ENCODE data around the gene PRPF40A.

PRPF40A gene

GRCh38 chr2:152626911-152627339 is 90.3 kb downstream of the PRPF40A start:
- Histone ChIP-seq H3K27me3 (ENCODE audit: control insufficient read depth in 5 of 5, insufficient read depth in 4 of 5, low read length in 5 of 5) (no peaks in the 10 kb centered on the region), H3K27ac (ENCODE audit: low read depth, low read length) (no peak overlapping the region), H3K4me3 (ENCODE audit: low read depth in 1 of 5, low read length in 5 of 5) (no peak overlapping the region), H3K9me3 (ENCODE audit: control insufficient read depth in 5 of 5, low read length in 5 of 5) (no peaks in the 10 kb centered on the region), H3K4me1 (ENCODE audit: control insufficient read depth in 5 of 5, insufficient read depth in 5 of 5, low read length in 5 of 5) (peaks cover 0 to 12% (median 11%) of the 10 kb centered on the region in 5 donors), H3K36me3 (ENCODE audit: control insufficient read depth in 5 of 5, insufficient read depth in 5 of 5, low read length in 5 of 5) (peaks cover 29 to 43% (median 34%) of the 10 kb centered on the region in 5 donors), H3K9ac (ENCODE audit: low read length in 5 of 5) (no peak overlapping the region)

- Histone ChIP-seq H3K27me3 (ENCODE audit: control insufficient read depth in 5 of 5, insufficient read depth in 4 of 5, low read length in 5 of 5) (no peaks in the 10 kb centered on the region), H3K4me3 (ENCODE audit: low read depth in 1 of 5, low read length in 5 of 5) (no peak overlapping the region), H3K4me1 (ENCODE audit: control insufficient read depth in 5 of 5, insufficient read depth in 5 of 5, low read length in 5 of 5) (peaks cover 0 to 18% (median 11%) of the 10 kb centered on the region in 5 donors), H3K9ac (ENCODE audit: low read length in 5 of 5) (no peak overlapping the region), H3K9me3 (ENCODE audit: control insufficient read depth in 5 of 5, low read length in 5 of 5) (no peaks in the 10 kb centered on the region), H3K27ac (ENCODE audit: low read depth, low read length) (no peak overlapping the region), H3K36me3 (ENCODE audit: control insufficient read depth in 5 of 5, insufficient read depth in 5 of 5, low read length in 5 of 5) (peaks cover 29 to 44% (median 31%) of the 10 kb centered on the region in 5 donors)
These were observed 92.5 kb downstream of the PRPF40A start for GRCh38 chr2:152624805-152625204.

- no peak overlapping the region for H3K4me3 ChIP-seq (ENCODE audit: low read depth in 1 of 5, low read length in 5 of 5)
- peaks cover 20 to 45% (median 31%) of the 10 kb centered on the region in 5 donors for H3K36me3 ChIP-seq (ENCODE audit: control insufficient read depth in 5 of 5, insufficient read depth in 5 of 5, low read length in 5 of 5)
- H3K9me3 ChIP-seq (ENCODE audit: control insufficient read depth in 5 of 5, low read length in 5 of 5), result no peaks in the 10 kb centered on the region
- H3K4me1 ChIP-seq (ENCODE audit: control insufficient read depth in 5 of 5, insufficient read depth in 5 of 5, low read length in 5 of 5), result peaks cover 0 to 18% (median 11%) of the 10 kb centered on the region in 5 donors
- H3K27me3 ChIP-seq (ENCODE audit: control insufficient read depth in 5 of 5, insufficient read depth in 4 of 5, low read length in 5 of 5), result no peaks in the 10 kb centered on the region
- no peak overlapping the region for H3K27ac ChIP-seq (ENCODE audit: low read depth, low read length)
- no peak overlapping the region for H3K9ac ChIP-seq (ENCODE audit: low read length in 5 of 5)
These were observed 93.5 kb downstream of the PRPF40A start for GRCh38 chr2:152623775-152624174.

DNA sequence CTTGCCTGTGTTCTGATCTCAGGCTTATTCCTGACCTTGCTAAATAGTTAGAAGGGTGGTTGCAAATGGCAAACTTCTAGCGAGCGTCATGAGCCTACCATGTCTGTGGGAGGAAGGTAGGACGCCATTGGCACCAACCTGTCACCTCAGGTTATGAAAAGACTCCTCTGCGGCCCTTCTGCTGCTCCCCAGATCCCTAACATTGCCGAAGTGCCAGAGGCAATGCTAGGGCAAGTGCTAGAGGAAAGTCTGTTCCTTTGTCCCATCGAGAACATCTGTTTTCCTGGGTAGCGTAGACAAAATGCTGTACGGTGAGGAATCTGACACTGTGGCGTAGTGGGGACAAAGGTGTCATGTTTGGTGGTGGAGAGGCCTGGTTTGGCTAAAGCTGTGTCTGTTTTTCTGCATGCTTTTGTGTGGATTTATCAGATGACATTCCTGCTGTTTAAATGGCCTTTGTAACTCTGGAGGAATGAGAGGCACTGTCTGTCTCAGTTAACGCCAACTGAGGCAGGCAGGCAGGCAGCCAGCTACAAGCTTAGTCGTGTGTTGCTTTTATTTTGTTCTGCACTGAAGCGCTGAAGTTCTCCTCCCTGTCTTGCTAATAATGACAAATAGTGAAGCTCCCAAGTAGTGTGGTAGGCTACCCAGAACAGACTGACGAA is 94.1 kb downstream of the PRPF40A start:
- H3K4me1 ChIP-seq (ENCODE audit: control insufficient read depth in 5 of 5, insufficient read depth in 5 of 5, low read length in 5 of 5), result peaks cover 0 to 18% (median 11%) of the 10 kb centered on the region in 5 donors

DNA sequence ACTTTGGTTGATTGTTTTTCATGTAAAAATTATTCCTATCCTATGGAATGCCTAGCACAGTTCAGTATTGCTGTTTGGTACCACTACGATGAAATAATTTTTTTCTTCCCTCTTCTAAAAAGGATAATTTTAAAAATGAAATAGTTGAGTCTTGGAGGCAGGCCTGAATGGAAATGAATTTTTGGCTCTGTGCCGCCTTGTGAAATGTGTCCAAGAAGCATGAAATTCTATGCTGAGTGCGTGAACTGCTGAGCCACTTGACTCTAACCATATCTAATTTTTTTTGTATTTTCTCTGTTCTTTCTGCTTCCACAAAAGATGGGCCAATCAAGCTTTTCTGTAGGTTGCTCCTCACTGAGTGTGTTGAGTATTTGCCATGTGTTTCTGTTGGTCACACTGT is 95.0 kb downstream of the PRPF40A start:
- Histone ChIP-seq H3K4me1 (ENCODE audit: control insufficient read depth in 5 of 5, insufficient read depth in 5 of 5, low read length in 5 of 5) (peaks cover 0 to 16% (median 11%) of the 10 kb centered on the region in 5 donors), H3K4me3 (ENCODE audit: low read depth in 1 of 5, low read length in 5 of 5) (no peak overlapping the region), H3K27ac (ENCODE audit: low read depth, low read length) (no peak overlapping the region), H3K27me3 (ENCODE audit: control insufficient read depth in 5 of 5, insufficient read depth in 4 of 5, low read length in 5 of 5) (no peaks in the 10 kb centered on the region), H3K9me3 (ENCODE audit: control insufficient read depth in 5 of 5, low read length in 5 of 5) (no peaks in the 10 kb centered on the region), H3K9ac (ENCODE audit: low read length in 5 of 5) (no peak overlapping the region), H3K36me3 (ENCODE audit: control insufficient read depth in 5 of 5, insufficient read depth in 5 of 5, low read length in 5 of 5) (peaks cover 23 to 51% (median 32%) of the 10 kb centered on the region in 5 donors)

More for the DNA sequence above, 94.1 kb downstream of the PRPF40A start:
- H3K9ac ChIP-seq (ENCODE audit: low read length in 5 of 5), result no peak overlapping the region
- peaks cover 16 to 45% (median 28%) of the 10 kb centered on the region in 5 donors for H3K36me3 ChIP-seq (ENCODE audit: control insufficient read depth in 5 of 5, insufficient read depth in 5 of 5, low read length in 5 of 5)
- no peak overlapping the region for H3K27ac ChIP-seq (ENCODE audit: low read depth, low read length)
- no peaks in the 10 kb centered on the region for H3K27me3 ChIP-seq (ENCODE audit: control insufficient read depth in 5 of 5, insufficient read depth in 4 of 5, low read length in 5 of 5)
- no peaks in the 10 kb centered on the region for H3K9me3 ChIP-seq (ENCODE audit: control insufficient read depth in 5 of 5, low read length in 5 of 5)
- H3K4me3 ChIP-seq (ENCODE audit: low read depth in 1 of 5, low read length in 5 of 5), result no peak overlapping the region

DNA sequence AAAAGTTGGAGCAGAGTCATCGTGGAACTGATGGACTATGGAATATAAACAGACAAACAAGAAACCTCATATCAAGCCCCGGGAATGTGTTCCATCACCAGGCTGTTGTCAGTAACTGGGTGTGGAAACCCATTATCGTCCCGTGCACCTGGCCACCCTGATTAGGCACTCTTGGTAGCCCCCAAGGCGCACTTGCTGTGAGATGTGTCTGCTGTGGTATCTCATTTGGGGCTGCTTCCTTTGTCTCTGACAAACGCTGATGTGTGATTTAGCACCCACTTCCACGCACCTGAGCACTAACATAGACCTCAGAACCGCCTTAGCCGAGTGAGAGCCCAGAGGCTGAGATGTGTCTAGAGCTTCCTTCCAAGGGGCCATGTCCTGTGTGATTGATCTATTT is 96.3 kb downstream of the PRPF40A start:
- Histone ChIP-seq H3K4me1 (ENCODE audit: control insufficient read depth in 5 of 5, insufficient read depth in 5 of 5, low read length in 5 of 5) (peaks cover 0 to 11% (median 9%) of the 10 kb centered on the region in 5 donors), H3K9ac (ENCODE audit: low read length in 5 of 5) (no peak overlapping the region), H3K9me3 (ENCODE audit: control insufficient read depth in 5 of 5, low read length in 5 of 5) (no peaks in the 10 kb centered on the region), H3K4me3 (ENCODE audit: low read depth in 1 of 5, low read length in 5 of 5) (no peak overlapping the region), H3K27ac (ENCODE audit: low read depth, low read length) (no peak overlapping the region), H3K36me3 (ENCODE audit: control insufficient read depth in 5 of 5, insufficient read depth in 5 of 5, low read length in 5 of 5) (peaks cover 25 to 59% (median 40%) of the 10 kb centered on the region in 5 donors), H3K27me3 (ENCODE audit: control insufficient read depth in 5 of 5, insufficient read depth in 4 of 5, low read length in 5 of 5) (no peaks in the 10 kb centered on the region)

- peaks cover 25 to 59% (median 38%) of the 10 kb centered on the region in 5 donors for H3K36me3 ChIP-seq (ENCODE audit: control insufficient read depth in 5 of 5, insufficient read depth in 5 of 5, low read length in 5 of 5)
- H3K27ac ChIP-seq (ENCODE audit: low read depth, low read length), result no peak overlapping the region
- H3K9me3 ChIP-seq (ENCODE audit: control insufficient read depth in 5 of 5, low read length in 5 of 5), result no peaks in the 10 kb centered on the region
- no peak overlapping the region for H3K4me3 ChIP-seq (ENCODE audit: low read depth in 1 of 5, low read length in 5 of 5)
- H3K4me1 ChIP-seq (ENCODE audit: control insufficient read depth in 5 of 5, insufficient read depth in 5 of 5, low read length in 5 of 5), result peaks cover 0 to 11% (median 9%) of the 10 kb centered on the region in 5 donors
- no peak overlapping the region for H3K9ac ChIP-seq (ENCODE audit: low read length in 5 of 5)
- H3K27me3 ChIP-seq (ENCODE audit: control insufficient read depth in 5 of 5, insufficient read depth in 4 of 5, low read length in 5 of 5), result no peaks in the 10 kb centered on the region
These were observed 97.1 kb downstream of the PRPF40A start for GRCh38 chr2:152620208-152620607.

DNA sequence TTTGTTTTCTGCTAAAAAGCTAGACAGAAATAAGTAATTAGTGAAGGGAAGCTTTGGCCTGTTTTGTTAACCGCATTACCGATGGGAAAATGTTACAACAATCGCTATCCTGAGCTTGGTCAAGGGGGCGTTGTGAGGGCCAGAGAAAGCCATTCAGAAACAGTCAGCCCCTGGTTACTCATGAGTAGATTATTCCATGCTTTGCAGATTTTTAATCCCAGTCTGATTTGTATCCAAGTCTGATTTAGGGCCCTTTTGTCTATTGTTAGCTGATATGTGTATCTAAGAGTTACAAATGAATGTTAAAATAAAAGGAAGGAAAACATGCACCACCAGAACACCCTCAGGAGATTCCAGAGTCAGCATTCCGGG is 99.1 kb downstream of the PRPF40A start:
- H3K36me3 ChIP-seq (ENCODE audit: control insufficient read depth in 5 of 5, insufficient read depth in 5 of 5, low read length in 5 of 5), result peaks cover 26 to 59% (median 41%) of the 10 kb centered on the region in 5 donors
- no peaks in the 10 kb centered on the region for H3K9me3 ChIP-seq (ENCODE audit: control insufficient read depth in 5 of 5, low read length in 5 of 5)
- no peaks in the 10 kb centered on the region for H3K27me3 ChIP-seq (ENCODE audit: control insufficient read depth in 5 of 5, insufficient read depth in 4 of 5, low read length in 5 of 5)
- no peak overlapping the region for H3K27ac ChIP-seq (ENCODE audit: low read depth, low read length)
- H3K4me3 ChIP-seq (ENCODE audit: low read depth in 1 of 5, low read length in 5 of 5), result no peak overlapping the region
- H3K9ac ChIP-seq (ENCODE audit: low read length in 5 of 5), result no peak overlapping the region
- H3K4me1 ChIP-seq (ENCODE audit: control insufficient read depth in 5 of 5, insufficient read depth in 5 of 5, low read length in 5 of 5), result peaks cover 0 to 18% (median 9%) of the 10 kb centered on the region in 5 donors

DNA sequence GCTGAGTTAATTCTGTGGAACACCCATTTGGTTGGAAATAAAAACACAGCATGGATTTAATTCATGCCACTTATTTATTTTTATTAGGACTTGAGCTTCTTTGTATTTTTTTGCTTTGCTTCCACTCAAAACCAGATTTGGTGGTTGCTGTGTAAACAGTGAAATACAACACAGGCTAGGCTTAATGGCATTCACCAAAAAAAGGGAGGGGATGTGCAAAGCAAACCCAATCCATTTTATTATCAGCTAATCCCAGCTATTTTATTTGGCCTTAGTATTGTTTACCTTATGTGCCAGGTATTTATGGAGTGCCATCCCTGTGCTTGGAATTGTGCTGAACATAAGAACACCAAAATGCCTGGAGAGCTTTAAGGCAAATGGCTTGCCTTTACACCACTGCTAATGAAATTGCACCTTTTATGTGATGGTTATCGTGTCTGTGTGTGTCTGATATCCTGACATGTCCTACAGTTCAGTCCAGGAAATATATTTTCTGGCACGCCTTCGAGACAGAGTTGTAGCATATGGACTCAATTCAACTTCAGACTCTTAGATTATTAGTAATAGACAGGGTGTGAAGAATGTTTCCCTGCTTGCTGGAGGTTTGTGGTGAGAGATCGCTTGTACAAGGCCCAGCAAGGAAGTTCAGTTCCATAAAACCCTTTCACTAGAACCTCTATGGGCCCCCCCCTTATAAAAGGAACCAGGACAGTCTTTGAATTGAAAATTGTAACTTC is 99.6 kb downstream of the PRPF40A start:
- no peak overlapping the region for H3K27ac ChIP-seq (ENCODE audit: low read depth, low read length)
- H3K9ac ChIP-seq (ENCODE audit: low read length in 5 of 5), result no peak overlapping the region

GRCh38 chr2:152615177-152615576 is 102.1 kb downstream of the PRPF40A start:
- Histone ChIP-seq H3K4me3 (ENCODE audit: low read depth in 1 of 5, low read length in 5 of 5) (no peak overlapping the region), H3K36me3 (ENCODE audit: control insufficient read depth in 5 of 5, insufficient read depth in 5 of 5, low read length in 5 of 5) (peaks cover 23 to 42% (median 32%) of the 10 kb centered on the region in 5 donors), H3K9ac (ENCODE audit: low read length in 5 of 5) (no peak overlapping the region), H3K4me1 (ENCODE audit: control insufficient read depth in 5 of 5, insufficient read depth in 5 of 5, low read length in 5 of 5) (peaks cover 0 to 26% (median 21%) of the 10 kb centered on the region in 5 donors), H3K9me3 (ENCODE audit: control insufficient read depth in 5 of 5, low read length in 5 of 5) (no peaks in the 10 kb centered on the region), H3K27me3 (ENCODE audit: control insufficient read depth in 5 of 5, insufficient read depth in 4 of 5, low read length in 5 of 5) (no peaks in the 10 kb centered on the region), H3K27ac (ENCODE audit: low read depth, low read length) (no peak overlapping the region)

More for the DNA sequence above, 99.6 kb downstream of the PRPF40A start:
- Histone ChIP-seq H3K36me3 (ENCODE audit: control insufficient read depth in 5 of 5, insufficient read depth in 5 of 5, low read length in 5 of 5) (peaks cover 26 to 57% (median 41%) of the 10 kb centered on the region in 5 donors), H3K4me1 (ENCODE audit: control insufficient read depth in 5 of 5, insufficient read depth in 5 of 5, low read length in 5 of 5) (peaks cover 0 to 22% (median 14%) of the 10 kb centered on the region in 5 donors), H3K9me3 (ENCODE audit: control insufficient read depth in 5 of 5, low read length in 5 of 5) (no peaks in the 10 kb centered on the region), H3K4me3 (ENCODE audit: low read depth in 1 of 5, low read length in 5 of 5) (no peak overlapping the region), H3K27me3 (ENCODE audit: control insufficient read depth in 5 of 5, insufficient read depth in 4 of 5, low read length in 5 of 5) (no peaks in the 10 kb centered on the region)

Measured in subcutaneous abdominal adipose tissue (tissue), 5 donors.